Erythroblast (primary cell): ENCODE data around the gene MUC20.
"Not testable (repeated sequence)": the region's sequence is repeated elsewhere in the genome, so short reads cannot be mapped to it uniquely, and the experiment has no call there.

Experiments
- DNase-seq, 2 experiments: peaks; one replicate each; lab custom pipeline; 2025; lab: John Stamatoyannopoulos, UW
- GATA1 ChIP-seq: IDR thresholded peaks from 2 replicates; pipeline ENCODE4 v1.6.1; 2011; ENCODE audit warnings: low read depth, mild to moderate bottlenecking, control low read depth, low read length, moderate library complexity
- POLR2A ChIP-seq: IDR thresholded peaks from 2 replicates; pipeline ENCODE4 v1.6.1; 2011; ENCODE audit warnings: mild to moderate bottlenecking, low read length

MUC20 gene

DNA sequence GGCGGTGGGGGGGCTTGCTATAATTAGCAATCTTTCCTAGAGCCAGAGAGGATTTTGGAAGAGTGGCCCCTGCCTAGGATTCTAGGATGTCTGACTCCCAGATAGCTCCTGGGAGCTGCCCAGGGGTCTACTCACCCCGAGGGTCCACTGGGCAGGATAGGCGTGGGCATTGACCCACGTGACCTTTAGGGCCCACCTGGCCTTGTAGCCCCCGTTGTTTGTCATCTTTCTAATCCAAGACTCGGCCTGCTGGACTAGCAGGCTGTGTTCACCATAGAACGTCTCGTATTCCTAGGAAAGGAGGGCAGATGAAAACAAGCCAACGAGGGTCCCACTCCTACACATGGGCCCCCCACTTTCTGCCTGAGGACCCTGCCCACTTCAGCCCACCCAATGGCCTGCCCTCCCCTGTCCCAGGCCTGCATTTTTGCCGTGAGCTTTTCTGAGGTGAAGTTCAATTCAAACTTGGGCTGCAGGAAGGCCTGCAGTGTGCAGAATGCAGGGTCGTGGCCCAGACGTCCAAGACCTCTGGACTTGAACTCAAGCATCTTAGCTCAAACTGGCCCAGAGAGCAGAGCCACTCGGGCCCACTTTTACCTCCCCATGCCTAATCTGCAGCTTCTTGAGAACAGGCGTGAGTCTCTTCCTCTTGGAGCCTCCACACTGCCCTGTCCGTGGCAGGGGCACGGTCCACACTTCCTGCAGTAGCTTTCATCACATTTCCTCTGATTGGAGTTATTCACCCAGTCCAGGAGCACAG lies 49.5 kb downstream of the MUC20 start:
- no peak for TF ChIP-seq GATA1
- TF ChIP-seq POLR2A = no peak
- DNase-seq = no peak

DNA sequence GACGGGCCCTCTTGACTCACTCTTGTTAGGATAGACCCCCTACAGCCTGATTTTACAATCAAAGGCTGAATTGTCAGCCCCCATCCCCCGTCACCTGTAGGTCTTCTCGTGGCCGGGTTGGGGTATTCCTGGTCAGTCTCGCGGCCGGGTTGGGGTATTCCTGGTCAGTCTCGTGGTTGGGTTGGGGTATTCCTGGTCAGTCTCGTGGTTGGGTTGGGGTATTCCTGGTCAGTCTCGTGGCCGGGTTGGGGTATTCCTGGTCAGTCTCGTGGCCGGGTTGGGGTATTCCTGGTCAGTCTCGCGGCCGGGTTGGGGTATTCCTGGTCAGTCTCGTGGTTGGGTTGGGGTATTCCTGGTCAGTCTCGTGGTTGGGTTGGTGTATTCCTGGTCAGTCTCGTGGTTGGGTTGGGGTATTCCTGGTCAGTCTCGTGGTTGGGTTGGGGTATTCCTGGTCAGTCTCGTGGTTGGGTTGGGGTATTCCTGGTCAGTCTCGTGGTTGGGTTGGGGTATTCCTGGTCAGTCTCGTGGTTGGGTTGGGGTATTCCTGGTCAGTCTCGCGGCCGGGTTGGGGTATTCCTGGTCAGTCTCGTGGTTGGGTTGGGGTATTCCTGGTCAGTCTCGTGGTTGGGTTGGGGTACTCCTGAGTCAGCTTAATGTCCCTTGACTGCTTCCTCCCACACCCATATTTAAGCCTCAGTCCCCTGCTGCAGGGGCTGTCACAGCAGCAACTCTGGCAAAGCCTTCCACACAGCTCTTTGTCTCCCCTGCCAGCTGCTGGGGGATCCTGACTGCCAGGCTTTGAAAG lies 50.3 kb downstream of the MUC20 start:
- not testable (repeated sequence) for DNase-seq

DNA sequence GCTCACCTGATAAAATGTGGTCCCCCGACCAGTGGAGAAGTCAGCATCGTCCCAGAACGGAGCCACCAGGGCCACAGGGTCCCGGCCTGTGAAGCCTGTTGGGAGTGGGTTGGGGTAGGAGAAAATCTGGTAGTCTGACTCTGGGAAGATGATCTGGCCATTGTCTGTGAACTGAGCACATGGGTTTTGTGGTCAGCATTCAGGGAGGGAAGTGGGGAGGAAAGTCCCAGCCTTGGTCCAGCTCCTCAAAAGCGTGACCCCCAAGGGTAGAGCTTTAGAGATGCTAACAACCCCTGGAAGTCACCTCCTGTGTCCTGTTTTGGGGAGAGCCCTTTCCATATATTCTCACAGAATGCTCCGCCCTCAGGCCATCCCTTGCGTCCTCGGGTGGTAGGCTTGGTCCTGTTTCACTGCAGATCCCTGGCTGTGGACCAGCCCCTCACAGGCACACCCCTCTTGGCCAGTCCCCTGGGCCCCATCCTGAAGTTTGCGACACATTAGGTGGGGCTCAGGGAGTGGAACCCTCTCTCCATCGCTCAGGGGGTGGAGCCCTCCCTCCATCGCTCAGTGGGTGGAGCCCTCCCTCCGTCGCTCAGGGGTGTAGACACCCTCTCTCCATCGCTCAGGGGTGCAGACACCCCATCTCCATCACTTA lies 51.0 kb downstream of the MUC20 start:
- DNase-seq = no peak
- TF ChIP-seq GATA1 = no peak

DNA sequence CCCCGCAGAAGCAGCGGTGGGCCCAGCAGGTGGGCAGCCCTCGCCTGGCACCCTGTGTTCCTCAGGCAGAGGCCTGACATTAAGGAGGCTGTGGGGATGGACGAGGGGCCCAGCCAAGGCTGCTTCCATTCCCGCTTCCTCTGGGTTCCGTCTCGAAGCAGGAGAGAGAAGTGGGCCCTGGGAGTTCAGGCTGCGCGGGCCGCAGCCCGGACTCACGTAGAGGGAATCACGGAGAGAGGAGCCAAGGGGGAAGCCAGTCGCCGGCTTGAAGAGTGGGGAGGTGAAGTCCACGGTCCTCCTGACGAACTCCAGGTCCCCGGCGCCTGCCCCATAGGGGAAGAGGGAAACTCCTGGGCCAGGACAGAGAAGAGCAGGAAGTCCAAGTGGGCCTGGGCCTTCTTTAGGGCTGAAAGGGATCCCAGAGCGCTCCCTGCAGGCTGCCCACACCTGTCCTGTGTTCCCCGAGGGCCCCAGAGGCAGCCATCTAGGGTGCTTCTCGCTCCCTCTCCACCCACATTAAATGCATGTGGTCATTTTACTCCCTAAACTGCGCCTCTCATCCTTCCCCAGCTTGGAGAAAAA lies 53.3 kb downstream of the MUC20 start:
- TF ChIP-seq GATA1 = no peak
- TF ChIP-seq POLR2A = no peak

DNA sequence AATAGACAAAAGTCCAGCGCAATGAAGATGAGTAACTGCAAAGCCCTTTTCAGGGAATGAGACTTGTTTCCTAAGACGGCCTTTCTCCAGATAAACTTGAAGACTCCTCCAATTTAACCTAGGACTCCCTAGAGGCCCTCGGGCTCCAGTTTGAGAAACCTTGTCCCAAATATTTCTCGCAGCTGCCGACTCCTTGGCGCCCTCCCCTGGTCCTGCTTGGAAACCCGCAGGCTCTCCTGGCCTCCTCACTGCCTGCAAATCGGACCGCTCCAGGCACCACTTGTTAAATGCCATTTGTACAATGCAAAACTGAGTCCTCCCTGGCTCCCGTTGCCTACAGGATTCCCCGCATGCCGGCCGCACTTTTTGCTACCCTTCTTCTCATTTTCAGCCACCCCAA lies 54.1 kb downstream of the MUC20 start:
- DNase-seq = peak; percentile 28 to 56
- TF ChIP-seq GATA1 (no peak), POLR2A (no peak)

More for the DNA sequence above, 53.3 kb downstream of the MUC20 start:
- no peak for DNase-seq

DNA sequence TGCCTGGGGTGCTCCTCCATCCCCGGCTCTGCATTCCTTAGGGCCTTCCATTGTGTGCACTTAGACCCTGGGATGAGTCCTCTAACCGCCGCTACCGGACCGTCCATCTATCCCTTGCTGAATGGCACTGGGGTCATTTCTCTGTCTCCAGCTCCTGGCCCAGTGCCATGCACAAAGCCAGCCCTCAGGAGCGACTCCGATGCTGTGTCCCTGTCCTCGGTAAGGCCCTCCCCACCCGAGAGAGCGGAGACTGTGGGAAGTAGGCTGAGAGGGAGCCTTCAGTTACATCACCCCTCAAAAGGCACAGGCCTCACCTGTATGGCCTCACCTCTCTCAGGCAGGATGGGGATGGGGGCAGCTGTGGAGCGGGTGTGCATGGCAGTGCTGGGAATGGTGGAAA lies 57.2 kb downstream of the MUC20 start:
- no peak for DNase-seq

DNA sequence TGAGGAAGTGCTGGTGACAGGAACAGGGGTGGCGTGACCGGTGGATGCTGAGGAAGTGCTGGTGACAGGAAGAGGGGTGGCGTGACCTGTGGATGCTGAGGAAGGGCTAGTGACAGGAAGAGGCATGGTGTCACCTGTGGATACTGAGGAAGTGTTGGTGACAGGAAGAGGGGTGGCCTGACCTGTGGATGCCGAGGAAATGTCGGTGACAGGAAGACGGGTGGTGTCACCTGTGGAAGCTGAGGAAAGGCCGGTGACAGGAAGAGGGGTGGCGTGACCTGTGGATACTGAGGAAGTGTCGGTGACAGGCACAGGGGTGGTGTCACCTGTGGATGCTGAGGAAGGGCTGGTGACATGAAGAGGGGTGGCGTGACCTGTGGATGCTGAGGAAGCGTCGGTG lies 60.5 kb downstream of the MUC20 start:
- DNase-seq = not testable (repeated sequence)

More for the DNA sequence above, 57.2 kb downstream of the MUC20 start:
- TF ChIP-seq POLR2A = no peak
- no peak for TF ChIP-seq GATA1
